ENCODE results near the gene GDPD3. TPM values are rescaled to one million over a fixed set of nuclear protein-coding genes. Genes with fewer than 3 reads are reported as not detected.

Gene GDPD3
- total and polyA plus RNA-seq, 2 of the 13 experiments (the other 11 are each of a cell fraction or from before 2014, with no cell fraction given): 18.7 to 20.6 TPM

GRCh38 chr16:30075503-30076275, 37.6 kb downstream of the GDPD3 start, which contains the start of gene PPP4C (continued):
- TF ChIP-seq, protein P1, sequence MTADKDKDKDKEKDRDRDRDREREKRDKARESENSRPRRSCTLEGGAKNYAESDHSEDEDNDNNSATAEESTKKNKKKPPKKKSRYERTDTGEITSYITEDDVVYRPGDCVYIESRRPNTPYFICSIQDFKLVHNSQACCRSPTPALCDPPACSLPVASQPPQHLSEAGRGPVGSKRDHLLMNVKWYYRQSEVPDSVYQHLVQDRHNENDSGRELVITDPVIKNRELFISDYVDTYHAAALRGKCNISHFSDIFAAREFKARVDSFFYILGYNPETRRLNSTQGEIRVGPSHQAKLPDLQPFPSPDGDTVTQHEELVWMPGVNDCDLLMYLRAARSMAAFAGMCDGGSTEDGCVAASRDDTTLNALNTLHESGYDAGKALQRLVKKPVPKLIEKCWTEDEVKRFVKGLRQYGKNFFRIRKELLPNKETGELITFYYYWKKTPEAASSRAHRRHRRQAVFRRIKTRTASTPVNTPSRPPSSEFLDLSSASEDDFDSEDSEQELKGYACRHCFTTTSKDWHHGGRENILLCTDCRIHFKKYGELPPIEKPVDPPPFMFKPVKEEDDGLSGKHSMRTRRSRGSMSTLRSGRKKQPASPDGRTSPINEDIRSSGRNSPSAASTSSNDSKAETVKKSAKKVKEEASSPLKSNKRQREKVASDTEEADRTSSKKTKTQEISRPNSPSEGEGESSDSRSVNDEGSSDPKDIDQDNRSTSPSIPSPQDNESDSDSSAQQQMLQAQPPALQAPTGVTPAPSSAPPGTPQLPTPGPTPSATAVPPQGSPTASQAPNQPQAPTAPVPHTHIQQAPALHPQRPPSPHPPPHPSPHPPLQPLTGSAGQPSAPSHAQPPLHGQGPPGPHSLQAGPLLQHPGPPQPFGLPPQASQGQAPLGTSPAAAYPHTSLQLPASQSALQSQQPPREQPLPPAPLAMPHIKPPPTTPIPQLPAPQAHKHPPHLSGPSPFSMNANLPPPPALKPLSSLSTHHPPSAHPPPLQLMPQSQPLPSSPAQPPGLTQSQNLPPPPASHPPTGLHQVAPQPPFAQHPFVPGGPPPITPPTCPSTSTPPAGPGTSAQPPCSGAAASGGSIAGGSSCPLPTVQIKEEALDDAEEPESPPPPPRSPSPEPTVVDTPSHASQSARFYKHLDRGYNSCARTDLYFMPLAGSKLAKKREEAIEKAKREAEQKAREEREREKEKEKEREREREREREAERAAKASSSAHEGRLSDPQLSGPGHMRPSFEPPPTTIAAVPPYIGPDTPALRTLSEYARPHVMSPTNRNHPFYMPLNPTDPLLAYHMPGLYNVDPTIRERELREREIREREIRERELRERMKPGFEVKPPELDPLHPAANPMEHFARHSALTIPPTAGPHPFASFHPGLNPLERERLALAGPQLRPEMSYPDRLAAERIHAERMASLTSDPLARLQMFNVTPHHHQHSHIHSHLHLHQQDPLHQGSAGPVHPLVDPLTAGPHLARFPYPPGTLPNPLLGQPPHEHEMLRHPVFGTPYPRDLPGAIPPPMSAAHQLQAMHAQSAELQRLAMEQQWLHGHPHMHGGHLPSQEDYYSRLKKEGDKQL (CRISPR knock-in tag; IDR thresholded peaks at IDR 0.05; ENCODE audit: low read depth): no peak
- TF ChIP-seq FOXO1 (CRISPR knock-in tag; IDR thresholded peaks at IDR 0.05): no peak
- no peak for TF ChIP-seq FOXJ3 (CRISPR knock-in tag; IDR thresholded peaks at IDR 0.05; ENCODE audit: borderline replicate concordance)
- TF ChIP-seq E2F1 (CRISPR knock-in tag; IDR thresholded peaks at IDR 0.05): no peak
- no peak for TF ChIP-seq GFI1 (CRISPR knock-in tag; IDR thresholded peaks at IDR 0.05; ENCODE audit: borderline replicate concordance)
- TF ChIP-seq ZNF558 (CRISPR knock-in tag; IDR thresholded peaks at IDR 0.05; ENCODE audit: borderline replicate concordance): peak; percentile 85
- TF ChIP-seq NPAS2 (CRISPR knock-in tag; IDR thresholded peaks at IDR 0.05; ENCODE audit: borderline replicate concordance): no peak
- TF ChIP-seq ZNF530 (CRISPR knock-in tag; IDR thresholded peaks at IDR 0.05; ENCODE audit: low read depth): no peak
- TF ChIP-seq HDAC6 (IDR thresholded peaks at IDR 0.05; ENCODE audit: low read depth, low read length): no peak
- no peak for TF ChIP-seq ZNF256 (CRISPR knock-in tag; conservative IDR thresholded peaks at IDR 0.05)
- TF ChIP-seq HNRNPK (IDR thresholded peaks at IDR 0.05; ENCODE audit: low read depth, low read length, poor library complexity, severe bottlenecking): peak; percentile 62
- TF ChIP-seq MIER3 (CRISPR knock-in tag; IDR thresholded peaks at IDR 0.05; ENCODE audit: borderline replicate concordance): peak; percentile 19; the same call in 1 of the 2 replicates
- TF ChIP-seq CREB1 (IDR thresholded peaks at IDR 0.05): peak; percentile 91
- peak; percentile 97 for TF ChIP-seq CREB1 (CRISPR knock-in tag; IDR thresholded peaks at IDR 0.05)
- TF ChIP-seq RFXAP (CRISPR knock-in tag; IDR thresholded peaks at IDR 0.05; ENCODE audit: borderline replicate concordance): peak; percentile 54; the same call in 1 of the 2 replicates
- TF ChIP-seq ZNF766 (CRISPR knock-in tag; IDR thresholded peaks at IDR 0.05; ENCODE audit: borderline replicate concordance): peak; percentile 21; the same call in 1 of the 2 replicates
- TF ChIP-seq, protein P2, sequence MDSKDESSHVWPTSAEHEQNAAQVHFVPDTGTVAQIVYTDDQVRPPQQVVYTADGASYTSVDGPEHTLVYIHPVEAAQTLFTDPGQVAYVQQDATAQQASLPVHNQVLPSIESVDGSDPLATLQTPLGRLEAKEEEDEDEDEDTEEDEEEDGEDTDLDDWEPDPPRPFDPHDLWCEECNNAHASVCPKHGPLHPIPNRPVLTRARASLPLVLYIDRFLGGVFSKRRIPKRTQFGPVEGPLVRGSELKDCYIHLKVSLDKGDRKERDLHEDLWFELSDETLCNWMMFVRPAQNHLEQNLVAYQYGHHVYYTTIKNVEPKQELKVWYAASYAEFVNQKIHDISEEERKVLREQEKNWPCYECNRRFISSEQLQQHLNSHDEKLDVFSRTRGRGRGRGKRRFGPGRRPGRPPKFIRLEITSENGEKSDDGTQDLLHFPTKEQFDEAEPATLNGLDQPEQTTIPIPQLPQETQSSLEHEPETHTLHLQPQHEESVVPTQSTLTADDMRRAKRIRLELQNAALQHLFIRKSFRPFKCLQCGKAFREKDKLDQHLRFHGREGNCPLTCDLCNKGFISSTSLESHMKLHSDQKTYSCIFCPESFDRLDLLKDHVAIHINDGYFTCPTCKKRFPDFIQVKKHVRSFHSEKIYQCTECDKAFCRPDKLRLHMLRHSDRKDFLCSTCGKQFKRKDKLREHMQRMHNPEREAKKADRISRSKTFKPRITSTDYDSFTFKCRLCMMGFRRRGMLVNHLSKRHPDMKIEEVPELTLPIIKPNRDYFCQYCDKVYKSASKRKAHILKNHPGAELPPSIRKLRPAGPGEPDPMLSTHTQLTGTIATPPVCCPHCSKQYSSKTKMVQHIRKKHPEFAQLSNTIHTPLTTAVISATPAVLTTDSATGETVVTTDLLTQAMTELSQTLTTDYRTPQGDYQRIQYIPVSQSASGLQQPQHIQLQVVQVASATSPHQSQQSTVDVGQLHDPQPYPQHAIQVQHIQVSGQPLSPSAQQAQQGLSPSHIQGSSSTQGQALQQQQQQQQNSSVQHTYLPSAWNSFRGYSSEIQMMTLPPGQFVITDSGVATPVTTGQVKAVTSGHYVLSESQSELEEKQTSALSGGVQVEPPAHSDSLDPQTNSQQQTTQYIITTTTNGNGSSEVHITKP (CRISPR knock-in tag; IDR thresholded peaks at IDR 0.05; ENCODE audit: low read depth): peak; percentile 49; the same call in 1 of the 2 replicates
- no peak for TF ChIP-seq SRF (IDR thresholded peaks at IDR 0.05; ENCODE audit: low read depth, low read length)
- no peak for TF ChIP-seq ZNF850 (CRISPR knock-in tag; conservative IDR thresholded peaks at IDR 0.05)

Data from HepG2 (cell line).